SK-N-SH (cell line): ENCODE measurements around the gene MEF2C. TPM values are rescaled to one million over a fixed set of nuclear protein-coding genes. Genes with fewer than 3 reads are reported as not detected.

Experiments
- CTCF ChIA-PET: fragments of 300-600, 350-600 bp; formaldehyde crosslinking; extraction: SDS; loops from one replicate; lab custom pipeline; 2021; lab: Yijun Ruan, JAX
- POLR2A ChIA-PET: fragments of 350-600 bp; sonication (Branson Sonifier 250); formaldehyde crosslinking; extraction: SDS; loops from one replicate; lab custom pipeline; 2020; ENCODE audit warnings: antibody characterized with exemption, inconsistent platforms; lab: Yijun Ruan, JAX
- DNase-seq: peaks from one replicate; pipeline ENCODE4 v3.0.0; 2012
- H2AFZ ChIP-seq: fragments of 200-600 bp; sonication (generic); 2 replicates; pipeline ENCODE4 v1.8.1; 2016; ENCODE audit warnings: antibody characterized with exemption, mild to moderate bottlenecking, low read depth
- H3F3A ChIP-seq: fragments of 200-600 bp; sonication (generic); replicated peaks from 2 replicates; pipeline ENCODE3; 2016; ENCODE audit warnings: antibody characterized with exemption, mild to moderate bottlenecking; ENCODE audit not compliant: insufficient read depth
- H3K27ac ChIP-seq, 2 experiments: fragments of 200-500 bp in 1 of 2; fragments of 200-600 bp in 1 of 2; sonication (Bioruptor generic) in 1 of 2; sonication (generic), shearing (Covaris generic) in 1 of 2; 2 replicates each; pipeline versions ENCODE4 v1.5.1 to v1.6.1; 2014 to 2016; ENCODE audit warnings: low read depth in 2 of 2, inconsistent platforms in 1 of 2, low read length in 1 of 2, mild to moderate bottlenecking in 1 of 2, mixed read lengths in 1 of 2
- H3K27me3 ChIP-seq: fragments of 200-600 bp; sonication (generic), shearing (Covaris generic); 2 replicates; pipeline ENCODE4 v1.6.1; 2016; ENCODE audit warnings: mixed run types; ENCODE audit not compliant: insufficient read depth
- H3K36me3 ChIP-seq, 2 experiments: fragments of 200-500 bp in 1 of 2; fragments of 200-600 bp in 1 of 2; sonication (Bioruptor generic) in 1 of 2; sonication (generic) in 1 of 2; replicated peaks in 1 of 2; 2 replicates each; pipeline versions ENCODE3 to v1.5.1; 2014 to 2016; ENCODE audit warnings: low read length in 1 of 2, mild to moderate bottlenecking in 1 of 2; ENCODE audit not compliant: insufficient read depth in 2 of 2, control insufficient read depth in 1 of 2
- H3K4me1 ChIP-seq, 2 experiments: fragments of 200-500 bp in 1 of 2; fragments of 200-600 bp in 1 of 2; sonication (Bioruptor generic) in 1 of 2; sonication (generic), shearing (Covaris generic) in 1 of 2; 2 replicates each; pipeline versions ENCODE4 v1.5.1 to v1.6.1; 2014 to 2016; ENCODE audit warnings: low read depth in 1 of 2, low read length in 1 of 2, mixed run types in 1 of 2; ENCODE audit not compliant: insufficient read depth in 2 of 2, control insufficient read depth in 1 of 2
- H3K4me2 ChIP-seq: fragments of 200-600 bp; sonication (generic), shearing (Covaris generic); 2 replicates; pipeline ENCODE4 v1.6.1; 2017; ENCODE audit warnings: mixed run types
- H3K4me3 ChIP-seq, 2 experiments: fragments of 200-500 bp in 1 of 2; fragments of 200-600 bp in 1 of 2; sonication (Bioruptor generic) in 1 of 2; sonication (generic), shearing (Covaris generic) in 1 of 2; 2 replicates each; pipeline versions ENCODE4 v1.5.1 to v1.8.1; 2014 to 2016; ENCODE audit warnings: low read depth in 2 of 2, inconsistent platforms in 1 of 2, low read length in 1 of 2, mild to moderate bottlenecking in 1 of 2, mixed read lengths in 1 of 2, moderate library complexity in 1 of 2
- H3K79me2 ChIP-seq: fragments of 200-600 bp; sonication (generic); 2 replicates; pipeline ENCODE4 v1.8.1; 2017; ENCODE audit warnings: mild to moderate bottlenecking; ENCODE audit not compliant: insufficient read depth
- H3K9ac ChIP-seq: fragments of 200-600 bp; sonication (generic); 2 replicates; pipeline ENCODE4 v1.6.1; 2017; ENCODE audit warnings: mixed run types
- H3K9me2 ChIP-seq: fragments of 200-600 bp; sonication (generic); 2 replicates; pipeline ENCODE4 v1.6.1; 2017; ENCODE audit warnings: mixed run types
- H3K9me3 ChIP-seq: fragments of 200-600 bp; sonication (generic); 2 replicates; pipeline ENCODE4 v1.6.1; 2017; ENCODE audit warnings: mixed run types, mild to moderate bottlenecking, moderate library complexity
- H4K20me1 ChIP-seq: fragments of 200-600 bp; sonication (generic); 2 replicates; pipeline ENCODE4 v1.6.1; 2017; ENCODE audit warnings: mild to moderate bottlenecking, mixed run types; ENCODE audit not compliant: insufficient read depth
- CHD2 ChIP-seq: fragments of 150-350 bp; IDR thresholded peaks from 2 replicates; pipeline ENCODE4 v1.6.1; 2018; ENCODE audit warnings: low read length; ENCODE audit not compliant: partially characterized antibody
- CTCF ChIP-seq: fragments of 200-600 bp; sonication (generic); IDR thresholded peaks from 2 replicates; pipeline ENCODE4 v1.6.1; 2017; ENCODE audit warnings: antibody characterized with exemption, mild to moderate bottlenecking, moderate library complexity
- EP300 ChIP-seq, 2 experiments: IDR thresholded peaks; 2 replicates each; pipeline versions ENCODE4 v1.4.0 to v1.6.1; 2012; ENCODE audit warnings: borderline replicate concordance in 1 of 2, low read depth in 1 of 2, low read length in 1 of 2
- FOXM1 ChIP-seq: IDR thresholded peaks from 2 replicates; pipeline ENCODE4 v1.4.0; 2012; ENCODE audit warnings: low read depth, mild to moderate bottlenecking
- GABPA ChIP-seq: IDR thresholded peaks from 2 replicates; pipeline ENCODE4 v1.4.0; 2012; ENCODE audit warnings: low read depth, mild to moderate bottlenecking
- NFIC ChIP-seq: IDR thresholded peaks from 2 replicates; pipeline ENCODE4 v1.4.0; 2012; ENCODE audit warnings: borderline replicate concordance
- RAD21 ChIP-seq: IDR thresholded peaks from 2 replicates; pipeline ENCODE4 v1.6.1; 2012; ENCODE audit warnings: mild to moderate bottlenecking, low read length
- RXRA ChIP-seq: IDR thresholded peaks from 2 replicates; pipeline ENCODE4 v1.4.0; 2012; ENCODE audit warnings: low read depth, mild to moderate bottlenecking, borderline replicate concordance
- USF2 ChIP-seq: fragments of 150-350 bp; IDR thresholded peaks from 2 replicates; pipeline ENCODE4 v1.6.1; 2017; ENCODE audit warnings: antibody characterized with exemption, low read length, low read depth, borderline replicate concordance
- whole genome bisulfite sequencing: methylation state at CpG from one replicate; pipeline ENCODE4 v1.1.6; 2017; ENCODE audit warnings: low lambda C conversion rate; 5-methylcytosine and 5-hydroxymethylcytosine counted together
- polyA plus RNA-seq, 3 experiments: library from polyadenylated mRNA; depleted of rRNA; stranded (reverse); fragments of >200 nt; gene quantifications; 2 replicates each; pipeline ENCODE4 v1.2.3, GENCODE V29; 2012
- TF ChIP-seq, protein P1 (sequence below): IDR thresholded peaks from 2 replicates; pipeline ENCODE4 v1.4.0; 2012; ENCODE audit warnings: low read depth, borderline replicate concordance
- TF ChIP-seq, protein P2 (sequence below): IDR thresholded peaks from 2 replicates; pipeline ENCODE4 v1.6.1; 2012; ENCODE audit warnings: mild to moderate bottlenecking, low read depth, low read length, moderate library complexity

The MEF2C gene
- polyA plus RNA-seq, 1 of the 3 experiments (the other 2 are of a cell fraction): 1.2 TPM

- Histone ChIP-seq H4K20me1 (no peaks in the 10 kb centered on the region), H3K27ac (no peak overlapping the region), H3K79me2 (no peaks in the 10 kb centered on the region), H3K36me3 (no peaks in the 10 kb centered on the region), H3F3A (no peaks in the 10 kb centered on the region), H2AFZ (no peak overlapping the region), H3K4me3 (no peak overlapping the region), H3K4me2 (no peak overlapping the region), H3K9me3 (no peaks in the 10 kb centered on the region), H3K9ac (no peak overlapping the region), H3K9me2 (no peaks in the 10 kb centered on the region), H3K27me3 (no peaks in the 10 kb centered on the region)
- 88% methylated on average over 8 of the region's 8 CpGs for WGBS
- POLR2A ChIA-PET: no interaction called here
- DNase-seq: no peak
- no peak for TF ChIP-seq EP300 (IDR thresholded peaks at IDR 0.05; ENCODE audit: borderline replicate concordance in 1 of 2, low read depth in 1 of 2, low read length in 1 of 2)
- no peak for TF ChIP-seq GABPA
- no peak for TF ChIP-seq CTCF
- TF ChIP-seq, protein P1, sequence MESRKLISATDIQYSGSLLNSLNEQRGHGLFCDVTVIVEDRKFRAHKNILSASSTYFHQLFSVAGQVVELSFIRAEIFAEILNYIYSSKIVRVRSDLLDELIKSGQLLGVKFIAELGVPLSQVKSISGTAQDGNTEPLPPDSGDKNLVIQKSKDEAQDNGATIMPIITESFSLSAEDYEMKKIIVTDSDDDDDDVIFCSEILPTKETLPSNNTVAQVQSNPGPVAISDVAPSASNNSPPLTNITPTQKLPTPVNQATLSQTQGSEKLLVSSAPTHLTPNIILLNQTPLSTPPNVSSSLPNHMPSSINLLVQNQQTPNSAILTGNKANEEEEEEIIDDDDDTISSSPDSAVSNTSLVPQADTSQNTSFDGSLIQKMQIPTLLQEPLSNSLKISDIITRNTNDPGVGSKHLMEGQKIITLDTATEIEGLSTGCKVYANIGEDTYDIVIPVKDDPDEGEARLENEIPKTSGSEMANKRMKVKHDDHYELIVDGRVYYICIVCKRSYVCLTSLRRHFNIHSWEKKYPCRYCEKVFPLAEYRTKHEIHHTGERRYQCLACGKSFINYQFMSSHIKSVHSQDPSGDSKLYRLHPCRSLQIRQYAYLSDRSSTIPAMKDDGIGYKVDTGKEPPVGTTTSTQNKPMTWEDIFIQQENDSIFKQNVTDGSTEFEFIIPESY: no peak
- TF ChIP-seq RAD21: no peak
- TF ChIP-seq CHD2: no peak
- TF ChIP-seq, all 33 proteins: peak for 0
- no peaks in the 10 kb centered on the region for H3K4me1 ChIP-seq
- CTCF ChIA-PET: interaction anchor here (1.6 kb wide), 1 partner anchor 77 kb away, joined by 4 read pairs; no protein-coding TSS in a partner anchor
Measured at GRCh38 chr5:88807327-88807726, 75.7 kb downstream of the MEF2C start.

- Histone ChIP-seq H3K4me1 (no peaks in the 10 kb centered on the region), H4K20me1 (no peaks in the 10 kb centered on the region), H3K27ac (no peak overlapping the region), H3K4me3 (no peak overlapping the region), H3K9me3 (no peaks in the 10 kb centered on the region), H3K36me3 (no peaks in the 10 kb centered on the region), H3K27me3 (no peaks in the 10 kb centered on the region), H3K9ac (no peak overlapping the region), H2AFZ (no peak overlapping the region), H3F3A (no peaks in the 10 kb centered on the region), H3K9me2 (no peaks in the 10 kb centered on the region), H3K4me2 (no peak overlapping the region), H3K79me2 (no peaks in the 10 kb centered on the region)
- no peak for DNase-seq
- POLR2A ChIA-PET: no interaction called here
- CTCF ChIA-PET: no interaction called here
- TF ChIP-seq RXRA: no peak
- TF ChIP-seq, protein P2, sequence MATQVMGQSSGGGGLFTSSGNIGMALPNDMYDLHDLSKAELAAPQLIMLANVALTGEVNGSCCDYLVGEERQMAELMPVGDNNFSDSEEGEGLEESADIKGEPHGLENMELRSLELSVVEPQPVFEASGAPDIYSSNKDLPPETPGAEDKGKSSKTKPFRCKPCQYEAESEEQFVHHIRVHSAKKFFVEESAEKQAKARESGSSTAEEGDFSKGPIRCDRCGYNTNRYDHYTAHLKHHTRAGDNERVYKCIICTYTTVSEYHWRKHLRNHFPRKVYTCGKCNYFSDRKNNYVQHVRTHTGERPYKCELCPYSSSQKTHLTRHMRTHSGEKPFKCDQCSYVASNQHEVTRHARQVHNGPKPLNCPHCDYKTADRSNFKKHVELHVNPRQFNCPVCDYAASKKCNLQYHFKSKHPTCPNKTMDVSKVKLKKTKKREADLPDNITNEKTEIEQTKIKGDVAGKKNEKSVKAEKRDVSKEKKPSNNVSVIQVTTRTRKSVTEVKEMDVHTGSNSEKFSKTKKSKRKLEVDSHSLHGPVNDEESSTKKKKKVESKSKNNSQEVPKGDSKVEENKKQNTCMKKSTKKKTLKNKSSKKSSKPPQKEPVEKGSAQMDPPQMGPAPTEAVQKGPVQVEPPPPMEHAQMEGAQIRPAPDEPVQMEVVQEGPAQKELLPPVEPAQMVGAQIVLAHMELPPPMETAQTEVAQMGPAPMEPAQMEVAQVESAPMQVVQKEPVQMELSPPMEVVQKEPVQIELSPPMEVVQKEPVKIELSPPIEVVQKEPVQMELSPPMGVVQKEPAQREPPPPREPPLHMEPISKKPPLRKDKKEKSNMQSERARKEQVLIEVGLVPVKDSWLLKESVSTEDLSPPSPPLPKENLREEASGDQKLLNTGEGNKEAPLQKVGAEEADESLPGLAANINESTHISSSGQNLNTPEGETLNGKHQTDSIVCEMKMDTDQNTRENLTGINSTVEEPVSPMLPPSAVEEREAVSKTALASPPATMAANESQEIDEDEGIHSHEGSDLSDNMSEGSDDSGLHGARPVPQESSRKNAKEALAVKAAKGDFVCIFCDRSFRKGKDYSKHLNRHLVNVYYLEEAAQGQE: no peak
- no peak for TF ChIP-seq NFIC
- no peak for TF ChIP-seq USF2
- no peak for TF ChIP-seq FOXM1
Measured at GRCh38 chr5:88806338-88806737, 76.6 kb downstream of the MEF2C start.
